ENCODE results near the gene LMNTD2. TPM values are rescaled to one million over a fixed set of nuclear protein-coding genes. Genes with fewer than 3 reads are reported as not detected.

The LMNTD2 gene
- total and polyA plus RNA-seq, 2 donors (not counting 3 experiments of a cell fraction or from before 2014, with no cell fraction given), result 2.1 to 2.6 TPM

DNA sequence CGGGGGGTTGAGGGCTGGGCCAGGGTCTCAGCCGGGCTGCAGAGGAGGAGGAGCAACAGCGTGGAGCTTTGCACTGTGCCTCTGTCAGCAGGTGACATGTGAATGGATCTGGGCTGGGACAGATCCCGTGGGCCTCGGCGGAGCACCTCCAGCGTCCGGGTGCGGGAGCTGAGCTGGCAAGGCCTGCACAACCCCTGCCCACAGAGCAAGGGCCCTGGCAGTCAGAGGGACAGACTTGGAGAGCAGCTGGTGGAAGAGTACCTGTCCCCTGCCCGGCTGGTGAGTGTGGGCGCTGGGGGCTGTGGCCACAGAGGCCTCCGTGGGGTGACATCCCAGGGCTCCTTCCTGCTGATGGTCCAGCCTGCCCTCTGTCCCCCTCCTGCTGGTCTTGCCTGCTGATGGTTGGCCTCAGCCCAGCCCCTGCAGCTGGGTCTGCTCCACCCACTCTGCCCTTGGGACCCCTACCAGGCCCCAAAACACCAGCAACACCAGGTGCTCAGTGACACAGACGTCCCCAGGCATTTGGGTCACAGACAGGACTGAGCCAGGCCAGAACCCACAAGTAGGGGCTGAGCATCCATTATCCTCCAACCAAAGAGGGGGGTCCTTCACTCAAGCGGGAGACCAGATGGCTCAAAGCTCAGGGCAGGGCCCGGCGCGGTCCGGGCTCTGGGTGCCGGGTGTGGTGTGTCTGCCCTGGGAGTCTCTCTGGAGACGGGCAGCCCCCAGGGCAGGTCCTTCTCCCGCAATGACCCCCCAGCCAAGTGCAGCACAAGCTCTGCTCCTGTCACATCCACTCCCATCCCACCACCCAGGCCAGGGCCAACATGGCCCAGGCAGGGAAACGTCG lies 19.7 kb downstream of the LMNTD2 start:
- FAIRE-seq, result no peak
- H3K4me2 ChIP-seq (ENCODE audit: insufficient read depth, low read length), result no peak overlapping the region
- H2AFZ ChIP-seq (ENCODE audit: low read depth, low read length), result no peak overlapping the region
- peaks cover 3% of the 10 kb centered on the region for H3K4me1 ChIP-seq (ENCODE audit: control insufficient read depth, extremely low read depth, insufficient read depth, low read length)
- no peaks in the 10 kb centered on the region for H3K79me2 ChIP-seq (ENCODE audit: control insufficient read depth, insufficient read depth, low read length)
- dilution Hi-C loops (cut with MboI; ENCODE audit: extremely low pct_ligation_motif_present, low sequenced_read_pairs) (no loop called here), intact Hi-C loops (cut with micrococcal nuclease) (no loop called here)
- no peaks in the 10 kb centered on the region for H3K9me3 ChIP-seq (replicated peaks; ENCODE audit: control insufficient read depth, insufficient read depth, low read length)
- no TSS peak for BruUV-seq (replicated peaks)
- no peak overlapping the region for H3K4me3 ChIP-seq (replicated peaks in 1 of 3; ENCODE audit: insufficient read depth in 1 of 3, low read depth in 1 of 3, low read length in 3 of 3)
- no peak overlapping the region for H3K9ac ChIP-seq (replicated peaks; ENCODE audit: extremely low read depth, insufficient read depth, low read length)
- no peak for DNase-seq (ENCODE audit: low read depth, low spot score)
- H3K36me3 ChIP-seq (ENCODE audit: control insufficient read depth in 2 of 2, extremely low read depth in 1 of 2, insufficient read depth in 2 of 2, low read length in 2 of 2), result no peaks in the 10 kb centered on the region
- no peaks in the 10 kb centered on the region for H4K20me1 ChIP-seq (replicated peaks; ENCODE audit: control insufficient read depth, extremely low read depth, insufficient read depth, low read length)
- no peak overlapping the region for H3K27ac ChIP-seq (ENCODE audit: insufficient read depth, low read depth, low read length)
- TF ChIP-seq POLR2AphosphoS5 (IDR thresholded peaks at IDR 0.05; ENCODE audit: insufficient read depth, low read depth, low read length), result no peak
- no peak for TF ChIP-seq EZH2 (IDR thresholded peaks at IDR 0.05; ENCODE audit: borderline replicate concordance, low read depth, low read length, severe bottlenecking)
- no peak for TF ChIP-seq GATA2 (IDR thresholded peaks at IDR 0.05; ENCODE audit: insufficient read depth, insufficient read length, low read depth, low read length)
- TF ChIP-seq POLR2A (IDR thresholded peaks at IDR 0.05; ENCODE audit: low read depth, low read length), result no peak
- TF ChIP-seq, protein P1, sequence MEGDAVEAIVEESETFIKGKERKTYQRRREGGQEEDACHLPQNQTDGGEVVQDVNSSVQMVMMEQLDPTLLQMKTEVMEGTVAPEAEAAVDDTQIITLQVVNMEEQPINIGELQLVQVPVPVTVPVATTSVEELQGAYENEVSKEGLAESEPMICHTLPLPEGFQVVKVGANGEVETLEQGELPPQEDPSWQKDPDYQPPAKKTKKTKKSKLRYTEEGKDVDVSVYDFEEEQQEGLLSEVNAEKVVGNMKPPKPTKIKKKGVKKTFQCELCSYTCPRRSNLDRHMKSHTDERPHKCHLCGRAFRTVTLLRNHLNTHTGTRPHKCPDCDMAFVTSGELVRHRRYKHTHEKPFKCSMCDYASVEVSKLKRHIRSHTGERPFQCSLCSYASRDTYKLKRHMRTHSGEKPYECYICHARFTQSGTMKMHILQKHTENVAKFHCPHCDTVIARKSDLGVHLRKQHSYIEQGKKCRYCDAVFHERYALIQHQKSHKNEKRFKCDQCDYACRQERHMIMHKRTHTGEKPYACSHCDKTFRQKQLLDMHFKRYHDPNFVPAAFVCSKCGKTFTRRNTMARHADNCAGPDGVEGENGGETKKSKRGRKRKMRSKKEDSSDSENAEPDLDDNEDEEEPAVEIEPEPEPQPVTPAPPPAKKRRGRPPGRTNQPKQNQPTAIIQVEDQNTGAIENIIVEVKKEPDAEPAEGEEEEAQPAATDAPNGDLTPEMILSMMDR (IDR thresholded peaks at IDR 0.05; ENCODE audit: extremely low read depth in 1 of 2, insufficient read depth in 1 of 2, low read depth in 1 of 2, low read length in 2 of 2), result no peak
- TF ChIP-seq JUN (IDR thresholded peaks at IDR 0.05; ENCODE audit: borderline replicate concordance, insufficient read depth, insufficient read length, low read depth), result no peak
- TF ChIP-seq MYC (IDR thresholded peaks at IDR 0.05; ENCODE audit: low read depth, low read length), result no peak
- CTCF ChIA-PET, result no interaction called here
- H3K9me1 ChIP-seq (replicated peaks; ENCODE audit: control insufficient read depth, extremely low read depth, insufficient read depth, low read length), result no peaks in the 10 kb centered on the region
- no peaks in the 10 kb centered on the region for H3K27me3 ChIP-seq (ENCODE audit: control insufficient read depth in 2 of 2, insufficient read depth in 2 of 2, low read length in 2 of 2)
- POLR2A ChIA-PET, result no interaction called here
